Thyroid gland (tissue), 4 donors: ENCODE measurements around the gene TMEM107.

Source experiments
- POLR2A ChIP-seq, 2 donors: fragments of 450-650 bp; IDR thresholded peaks; one replicate each; pipeline ENCODE4 v1.6.1; 2017; ENCODE audit warnings: antibody characterized with exemption in 2 of 2, mild to moderate bottlenecking in 2 of 2, moderate library complexity in 1 of 2
- TF ChIP-seq, protein P1 (sequence below), 6 experiments: fragments of 200-600 bp in 3 of 6; fragments of 450-650 bp in 3 of 6; sonication (generic) in 3 of 6; IDR thresholded peaks; one replicate each; pipeline ENCODE4 v1.5.1; 2016 to 2019; ENCODE audit warnings: antibody characterized with exemption in 6 of 6, mild to moderate bottlenecking in 2 of 6, inconsistent platforms in 1 of 6, moderate library complexity in 1 of 6

DNA sequence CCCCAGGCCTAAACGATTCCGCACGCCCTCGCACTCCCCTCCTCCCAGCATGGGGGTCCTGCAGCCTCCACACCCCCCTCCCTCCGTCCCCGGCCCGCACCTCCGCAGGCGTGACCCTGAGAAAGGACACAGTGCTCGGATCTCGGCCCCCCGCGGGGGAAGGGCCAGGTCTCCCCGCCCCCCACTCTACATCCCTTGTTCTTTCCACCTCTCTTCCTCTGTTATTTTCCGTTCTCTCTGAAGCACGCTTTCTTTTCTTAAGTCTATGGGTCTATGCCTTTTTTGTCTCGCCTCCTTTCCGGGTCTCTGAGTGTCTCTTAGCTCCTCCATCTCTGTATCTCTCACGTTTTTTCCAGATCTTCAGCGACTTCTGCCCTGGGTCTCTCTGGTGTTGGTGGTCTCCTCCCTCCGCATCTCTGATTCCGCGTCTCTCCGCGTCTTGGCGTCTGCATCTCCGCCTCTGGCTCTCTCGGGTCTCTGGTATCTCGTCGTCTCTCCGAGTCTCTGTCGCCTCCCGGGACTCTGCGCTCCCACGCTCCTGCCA is 50.2 kb downstream of the TMEM107 start:
- TF ChIP-seq, protein P1, sequence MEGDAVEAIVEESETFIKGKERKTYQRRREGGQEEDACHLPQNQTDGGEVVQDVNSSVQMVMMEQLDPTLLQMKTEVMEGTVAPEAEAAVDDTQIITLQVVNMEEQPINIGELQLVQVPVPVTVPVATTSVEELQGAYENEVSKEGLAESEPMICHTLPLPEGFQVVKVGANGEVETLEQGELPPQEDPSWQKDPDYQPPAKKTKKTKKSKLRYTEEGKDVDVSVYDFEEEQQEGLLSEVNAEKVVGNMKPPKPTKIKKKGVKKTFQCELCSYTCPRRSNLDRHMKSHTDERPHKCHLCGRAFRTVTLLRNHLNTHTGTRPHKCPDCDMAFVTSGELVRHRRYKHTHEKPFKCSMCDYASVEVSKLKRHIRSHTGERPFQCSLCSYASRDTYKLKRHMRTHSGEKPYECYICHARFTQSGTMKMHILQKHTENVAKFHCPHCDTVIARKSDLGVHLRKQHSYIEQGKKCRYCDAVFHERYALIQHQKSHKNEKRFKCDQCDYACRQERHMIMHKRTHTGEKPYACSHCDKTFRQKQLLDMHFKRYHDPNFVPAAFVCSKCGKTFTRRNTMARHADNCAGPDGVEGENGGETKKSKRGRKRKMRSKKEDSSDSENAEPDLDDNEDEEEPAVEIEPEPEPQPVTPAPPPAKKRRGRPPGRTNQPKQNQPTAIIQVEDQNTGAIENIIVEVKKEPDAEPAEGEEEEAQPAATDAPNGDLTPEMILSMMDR (IDR thresholded peaks at IDR 0.05): no peak
- no peak for TF ChIP-seq POLR2A (IDR thresholded peaks at IDR 0.05)
